HEK293 (cell line): ENCODE measurements around the gene MAGI2.

Experiments used
- CTCF ChIA-PET: fragments of 350-600 bp; formaldehyde crosslinking; extraction: SDS; loops from one replicate; lab custom pipeline; 2021; ENCODE audit warnings: antibody characterized with exemption; lab: Yijun Ruan, JAX
- POLR2A ChIA-PET: fragments of 300-600 bp; formaldehyde crosslinking; extraction: SDS; loops from one replicate; lab custom pipeline; 2020; ENCODE audit warnings: antibody characterized with exemption, inconsistent platforms; lab: Yijun Ruan, JAX
- H3K27ac ChIP-seq: fragments of 200-500 bp; sonication (Bioruptor generic); 2 replicates; pipeline ENCODE4 v1.5.1; 2014; ENCODE audit warnings: low read depth, low read length, control low read depth, inconsistent platforms; ENCODE audit errors: extremely low read depth
- H3K36me3 ChIP-seq, 2 experiments: fragments of 200-500 bp in 1 of 2; sonication (Bioruptor generic) in 1 of 2; 1 replicate in 1 of 2; 2 replicates in 1 of 2; pipeline ENCODE4 v1.5.1; 2014 to 2017; ENCODE audit warnings: inconsistent platforms in 2 of 2, low read length in 2 of 2; ENCODE audit not compliant: control insufficient read depth in 2 of 2, insufficient read depth in 1 of 2
- H3K4me1 ChIP-seq: fragments of 200-500 bp; sonication (Bioruptor generic); 2 replicates; pipeline ENCODE4 v1.5.1; 2014; ENCODE audit warnings: mild to moderate bottlenecking, low read length, inconsistent platforms; ENCODE audit not compliant: control insufficient read depth, insufficient read depth
- H3K4me3 ChIP-seq: 2 replicates; pipeline ENCODE4 v1.5.1; 2011; ENCODE audit warnings: low read depth, mild to moderate bottlenecking, control low read depth, low read length, moderate library complexity
- H3K9me3 ChIP-seq: fragments of 200-500 bp; sonication (Bioruptor generic); 2 replicates; pipeline ENCODE4 v1.5.1; 2014; ENCODE audit warnings: low read depth, low read length, inconsistent platforms; ENCODE audit not compliant: control insufficient read depth, insufficient read depth
- BCL6B ChIP-seq: fragments of 450-650 bp; formaldehyde crosslinking; IDR thresholded peaks from 2 replicates; pipeline ENCODE4 v1.5.1; 2017; ENCODE audit warnings: missing biosample characterization, missing genetic modification characterization
- KLF8 ChIP-seq: fragments of 450-650 bp; formaldehyde crosslinking; IDR thresholded peaks from 2 replicates; pipeline ENCODE4 v1.5.1; 2016; ENCODE audit warnings: missing biosample characterization, missing genetic modification characterization
- PBX3 ChIP-seq: sonication (generic); formaldehyde crosslinking; IDR thresholded peaks from 2 replicates; pipeline ENCODE4 v1.8.1; 2022; ENCODE audit warnings: mild to moderate bottlenecking, moderate library complexity, missing genetic modification reagents
- ZFHX2 ChIP-seq: fragments of 450-650 bp; formaldehyde crosslinking; conservative IDR thresholded peaks from 2 replicates; pipeline ENCODE4 v1.5.1; 2016; ENCODE audit warnings: missing biosample characterization, missing genetic modification characterization
- ZFP3 ChIP-seq: fragments of 450-650 bp; formaldehyde crosslinking; IDR thresholded peaks from 2 replicates; pipeline ENCODE4 v1.5.1; 2016; ENCODE audit warnings: low read depth, missing biosample characterization, missing genetic modification characterization
- ZNF10 ChIP-seq: fragments of 450-650 bp; formaldehyde crosslinking; IDR thresholded peaks from 2 replicates; pipeline ENCODE4 v1.5.1; 2017; ENCODE audit warnings: missing biosample characterization, missing genetic modification characterization
- ZNF114 ChIP-seq: fragments of 450-650 bp; formaldehyde crosslinking; IDR thresholded peaks from 2 replicates; pipeline ENCODE4 v1.5.0; 2017; ENCODE audit warnings: missing biosample characterization, missing genetic modification characterization
- ZNF132 ChIP-seq: fragments of 450-650 bp; formaldehyde crosslinking; IDR thresholded peaks from 2 replicates; pipeline ENCODE4 v1.5.1; 2017; ENCODE audit warnings: missing biosample characterization, missing genetic modification characterization, borderline replicate concordance
- ZNF146 ChIP-seq: fragments of 450-650 bp; formaldehyde crosslinking; IDR thresholded peaks from 2 replicates; pipeline ENCODE4 v1.5.1; 2016; ENCODE audit warnings: missing biosample characterization, missing genetic modification characterization
- ZNF169 ChIP-seq: fragments of 450-650 bp; formaldehyde crosslinking; IDR thresholded peaks from 2 replicates; pipeline ENCODE4 v1.5.1; 2016; ENCODE audit warnings: missing biosample characterization, missing genetic modification characterization
- ZNF26 ChIP-seq: fragments of 450-650 bp; formaldehyde crosslinking; IDR thresholded peaks from 2 replicates; pipeline ENCODE4 v1.5.1; 2016; ENCODE audit warnings: missing biosample characterization, missing genetic modification characterization
- ZNF350 ChIP-seq: fragments of 450-650 bp; formaldehyde crosslinking; IDR thresholded peaks from 2 replicates; pipeline ENCODE4 v1.5.0; 2017; ENCODE audit warnings: missing biosample characterization, mild to moderate bottlenecking, missing genetic modification characterization
- ZNF561 ChIP-seq: fragments of 450-650 bp; IDR thresholded peaks from 2 replicates; pipeline ENCODE4 v1.5.1; 2018; ENCODE audit warnings: missing biosample characterization, missing genetic modification characterization, borderline replicate concordance
- ZNF571 ChIP-seq: fragments of 450-650 bp; formaldehyde crosslinking; IDR thresholded peaks from 2 replicates; pipeline ENCODE4 v1.5.0; 2017; ENCODE audit warnings: missing biosample characterization, missing genetic modification characterization
- ZNF585B ChIP-seq: fragments of 450-650 bp; formaldehyde crosslinking; IDR thresholded peaks from 2 replicates; pipeline ENCODE4 v1.5.1; 2016; ENCODE audit warnings: missing biosample characterization, missing genetic modification characterization
- ZNF610 ChIP-seq: fragments of 450-650 bp; formaldehyde crosslinking; IDR thresholded peaks from 2 replicates; pipeline ENCODE4 v1.5.1; 2016; ENCODE audit warnings: missing biosample characterization, missing genetic modification characterization, borderline replicate concordance
- ZNF777 ChIP-seq: fragments of 450-650 bp; formaldehyde crosslinking; IDR thresholded peaks from 2 replicates; pipeline ENCODE4 v1.5.1; 2017; ENCODE audit warnings: missing biosample characterization, missing genetic modification characterization, borderline replicate concordance
- ZNF785 ChIP-seq: fragments of 450-650 bp; formaldehyde crosslinking; IDR thresholded peaks from 2 replicates; pipeline ENCODE4 v1.5.1; 2016; ENCODE audit warnings: missing biosample characterization, missing genetic modification characterization
- ZNF830 ChIP-seq: fragments of 450-650 bp; IDR thresholded peaks from 2 replicates; pipeline ENCODE4 v1.5.0; 2018; ENCODE audit warnings: missing biosample characterization, missing genetic modification characterization, low read depth, mild to moderate bottlenecking, moderate library complexity
- ZXDB ChIP-seq: fragments of 450-650 bp; formaldehyde crosslinking; IDR thresholded peaks from 2 replicates; pipeline ENCODE4 v1.5.1; 2016; ENCODE audit warnings: missing biosample characterization, missing genetic modification characterization

MAGI2 gene

GRCh38 chr7:78638364-78638763 is 815.1 kb downstream of the MAGI2 start:
- Histone ChIP-seq H3K4me3 (no peak overlapping the region), H3K4me1 (no peaks in the 10 kb centered on the region), H3K27ac (no peak overlapping the region), H3K36me3 (no peaks in the 10 kb centered on the region), H3K9me3 (no peaks in the 10 kb centered on the region)
- CTCF ChIA-PET: no interaction called here
- POLR2A ChIA-PET: no interaction called here
- TF ChIP-seq ZNF785 (tag by site-specific recombination): no peak
- TF ChIP-seq ZNF146 (tag by site-specific recombination): no peak
- no peak for TF ChIP-seq KLF8 (tag by site-specific recombination)
- no peak for TF ChIP-seq ZNF350 (tag by site-specific recombination)
- TF ChIP-seq ZNF114 (tag by site-specific recombination): no peak
- no peak for TF ChIP-seq ZFHX2 (tag by site-specific recombination)

- Histone ChIP-seq H3K27ac (no peak overlapping the region), H3K36me3 (no peaks in the 10 kb centered on the region), H3K4me3 (no peak overlapping the region), H3K9me3 (no peaks in the 10 kb centered on the region), H3K4me1 (no peaks in the 10 kb centered on the region)
- TF ChIP-seq ZNF830 (tag by site-specific recombination) (no peak), BCL6B (no peak), ZNF132 (tag by site-specific recombination) (no peak)
- CTCF ChIA-PET: no interaction called here
- POLR2A ChIA-PET: no interaction called here
These were observed 816.7 kb downstream of the MAGI2 start for GRCh38 chr7:78636727-78637126.

GRCh38 chr7:78635026-78635793 is 818.3 kb downstream of the MAGI2 start:
- Histone ChIP-seq H3K36me3 (no peaks in the 10 kb centered on the region), H3K4me1 (no peaks in the 10 kb centered on the region), H3K27ac (no peak overlapping the region), H3K9me3 (no peaks in the 10 kb centered on the region), H3K4me3 (no peak overlapping the region)
- ChIA-PET POLR2A (no interaction called here), CTCF (interaction anchor here (0.6 kb wide), 1 partner anchor 1419 kb away, joined by 4 read pairs; no protein-coding TSS in a partner anchor)
- TF ChIP-seq ZXDB (tag by site-specific recombination): no peak

GRCh38 chr7:78634093-78634492 is 819.4 kb downstream of the MAGI2 start:
- no peak overlapping the region for H3K4me3 ChIP-seq
- CTCF ChIA-PET: interaction anchor here (0.6 kb wide), 1 partner anchor 1420 kb away, joined by 4 read pairs; no protein-coding TSS in a partner anchor
- no peaks in the 10 kb centered on the region for H3K36me3 ChIP-seq
- TF ChIP-seq ZNF26 (tag by site-specific recombination) (no peak), ZNF561 (no peak), ZNF777 (tag by site-specific recombination) (no peak), ZFP3 (tag by site-specific recombination) (no peak), ZNF610 (tag by site-specific recombination) (no peak), ZNF169 (tag by site-specific recombination) (no peak), ZNF10 (tag by site-specific recombination) (no peak), PBX3 (no peak), ZNF585B (tag by site-specific recombination) (no peak), ZNF571 (tag by site-specific recombination) (no peak)
- H3K27ac ChIP-seq: no peak overlapping the region
- no peaks in the 10 kb centered on the region for H3K4me1 ChIP-seq
- POLR2A ChIA-PET: no interaction called here
- H3K9me3 ChIP-seq: no peaks in the 10 kb centered on the region
